Stomach smooth muscle (tissue), 2 donors: Measurements from ENCODE around the gene TNIK.

Experiments
- H3K27ac ChIP-seq: one replicate; pipeline ENCODE4 v1.7.0; 2013; ENCODE audit warnings: mild to moderate bottlenecking, low read length, inconsistent platforms
- H3K27me3 ChIP-seq, 2 donors: one replicate each; pipeline ENCODE4 v1.7.0; 2013; ENCODE audit warnings: low read length in 2 of 2; ENCODE audit not compliant: insufficient read depth in 2 of 2, control insufficient read depth in 1 of 2
- H3K36me3 ChIP-seq, 2 donors: one replicate each; pipeline ENCODE4 v1.7.0; 2013; ENCODE audit warnings: low read length in 2 of 2; ENCODE audit not compliant: control insufficient read depth in 2 of 2, insufficient read depth in 2 of 2
- H3K4me1 ChIP-seq: one replicate; pipeline ENCODE4 v1.7.0; 2013; ENCODE audit warnings: low read length; ENCODE audit not compliant: control insufficient read depth, insufficient read depth
- H3K4me3 ChIP-seq, 2 donors: one replicate each; pipeline ENCODE4 v1.7.0; 2013; ENCODE audit warnings: low read length in 2 of 2
- H3K9ac ChIP-seq, 2 donors: one replicate each; pipeline ENCODE4 v1.7.0; 2013; ENCODE audit warnings: low read length in 2 of 2, mild to moderate bottlenecking in 1 of 2
- H3K9me3 ChIP-seq, 2 donors: one replicate each; pipeline ENCODE4 v1.7.0; 2013; ENCODE audit warnings: low read length in 2 of 2; ENCODE audit not compliant: control insufficient read depth in 2 of 2
- donor health status: healthy.
- donor health status: Pancreatic carcinoma.

Gene TNIK

GRCh38 chr3:171186383-171186782 lies 273.8 kb downstream of the TNIK start:
- no peak overlapping the region for H3K27ac ChIP-seq
- H3K9me3 ChIP-seq: no peaks in the 10 kb centered on the region
- no peaks in the 10 kb centered on the region for H3K27me3 ChIP-seq
- no peaks in the 10 kb centered on the region for H3K36me3 ChIP-seq
- H3K4me1 ChIP-seq: peaks cover 8% of the 10 kb centered on the region
- H3K4me3 ChIP-seq: no peak overlapping the region
- H3K9ac ChIP-seq: no peak overlapping the region

- H3K27me3 ChIP-seq: no peaks in the 10 kb centered on the region
Observed at GRCh38 chr3:171185959-171186358, 274.2 kb downstream of the TNIK start.

GRCh38 chr3:171184372-171184771 lies 275.8 kb downstream of the TNIK start:
- no peaks in the 10 kb centered on the region for H3K36me3 ChIP-seq
- no peak overlapping the region for H3K9ac ChIP-seq
- H3K4me3 ChIP-seq: no peak overlapping the region
- no peaks in the 10 kb centered on the region for H3K9me3 ChIP-seq
- H3K4me1 ChIP-seq: peaks cover 8% of the 10 kb centered on the region
- H3K27me3 ChIP-seq: no peaks in the 10 kb centered on the region
- no peak overlapping the region for H3K27ac ChIP-seq

More at GRCh38 chr3:171185959-171186358, 274.2 kb downstream of the TNIK start:
- no peaks in the 10 kb centered on the region for H3K36me3 ChIP-seq
- H3K27ac ChIP-seq: no peak overlapping the region
- H3K9me3 ChIP-seq: no peaks in the 10 kb centered on the region
- H3K4me3 ChIP-seq: no peak overlapping the region
- no peak overlapping the region for H3K9ac ChIP-seq
- peaks cover 8% of the 10 kb centered on the region for H3K4me1 ChIP-seq

- Histone ChIP-seq H3K27me3 (no peaks in the 10 kb centered on the region), H3K4me1 (peaks cover 8% of the 10 kb centered on the region), H3K9ac (no peak overlapping the region), H3K27ac (no peak overlapping the region), H3K36me3 (no peaks in the 10 kb centered on the region), H3K4me3 (no peak overlapping the region), H3K9me3 (no peaks in the 10 kb centered on the region)
Observed at GRCh38 chr3:171183042-171183441, 277.2 kb downstream of the TNIK start.

- Histone ChIP-seq H3K9ac (no peak overlapping the region), H3K9me3 (no peaks in the 10 kb centered on the region), H3K27me3 (no peaks in the 10 kb centered on the region), H3K36me3 (no peaks in the 10 kb centered on the region), H3K27ac (no peak overlapping the region), H3K4me3 (peak overlapping the region in 1 of 2 donors; percentile 3), H3K4me1 (peaks cover 12% of the 10 kb centered on the region)
Observed at GRCh38 chr3:171181907-171182690, 278.1 kb downstream of the TNIK start.

- no peak overlapping the region for H3K27ac ChIP-seq
- H3K4me3 ChIP-seq: no peak overlapping the region
- peaks cover 19% of the 10 kb centered on the region for H3K4me1 ChIP-seq
- no peak overlapping the region for H3K9ac ChIP-seq
- no peaks in the 10 kb centered on the region for H3K9me3 ChIP-seq
- H3K36me3 ChIP-seq: no peaks in the 10 kb centered on the region
- no peaks in the 10 kb centered on the region for H3K27me3 ChIP-seq
Observed at GRCh38 chr3:171178714-171179113, 281.5 kb downstream of the TNIK start.

- Histone ChIP-seq H3K36me3 (no peaks in the 10 kb centered on the region), H3K9ac (no peak overlapping the region), H3K4me3 (no peak overlapping the region), H3K9me3 (no peaks in the 10 kb centered on the region), H3K27ac (no peak overlapping the region), H3K4me1 (peaks cover 16% of the 10 kb centered on the region), H3K27me3 (no peaks in the 10 kb centered on the region)
Observed at GRCh38 chr3:171177553-171177952, 282.7 kb downstream of the TNIK start.

GRCh38 chr3:171177056-171177455 lies 283.1 kb downstream of the TNIK start:
- H3K9me3 ChIP-seq: no peaks in the 10 kb centered on the region
- H3K36me3 ChIP-seq: no peaks in the 10 kb centered on the region
- no peak overlapping the region for H3K9ac ChIP-seq
- H3K27me3 ChIP-seq: no peaks in the 10 kb centered on the region
- no peak overlapping the region for H3K4me3 ChIP-seq
- H3K4me1 ChIP-seq: peaks cover 14% of the 10 kb centered on the region
- no peak overlapping the region for H3K27ac ChIP-seq

GRCh38 chr3:171176244-171176933 lies 283.8 kb downstream of the TNIK start:
- no peaks in the 10 kb centered on the region for H3K27me3 ChIP-seq
- no peaks in the 10 kb centered on the region for H3K36me3 ChIP-seq
- H3K27ac ChIP-seq: peak overlapping the region; percentile 13
- H3K9me3 ChIP-seq: no peaks in the 10 kb centered on the region
- H3K9ac ChIP-seq: no peak overlapping the region
- H3K4me3 ChIP-seq: peak overlapping the region; percentile 36 to 51
- H3K4me1 ChIP-seq: peaks cover 14% of the 10 kb centered on the region

- peak overlapping the region in 1 of 2 donors; percentile 6 for H3K9ac ChIP-seq
Observed at GRCh38 chr3:171175741-171176234, 284.4 kb downstream of the TNIK start.

GRCh38 chr3:171173736-171174135 lies 286.5 kb downstream of the TNIK start:
- Histone ChIP-seq H3K4me1 (peaks cover 14% of the 10 kb centered on the region), H3K27me3 (no peaks in the 10 kb centered on the region), H3K4me3 (no peak overlapping the region), H3K36me3 (no peaks in the 10 kb centered on the region), H3K9me3 (no peaks in the 10 kb centered on the region), H3K27ac (no peak overlapping the region), H3K9ac (no peak overlapping the region)

More at GRCh38 chr3:171175741-171176234, 284.4 kb downstream of the TNIK start:
- Histone ChIP-seq H3K9me3 (no peaks in the 10 kb centered on the region), H3K4me1 (peaks cover 14% of the 10 kb centered on the region), H3K36me3 (no peaks in the 10 kb centered on the region), H3K4me3 (peak overlapping the region; percentile 52 to 55), H3K27ac (peak overlapping the region; percentile 13), H3K27me3 (no peaks in the 10 kb centered on the region)
